Panc1 (cell line): ENCODE results near the gene CACNA1C.

Source experiments
- POLR2AphosphoS5 ChIP-seq: IDR thresholded peaks from 2 replicates; pipeline ENCODE4 v1.6.1; 2012; ENCODE audit warnings: mild to moderate bottlenecking, low read depth, low read length, moderate library complexity
- SIN3A ChIP-seq: IDR thresholded peaks from 2 replicates; pipeline ENCODE4 v1.6.1; 2012; ENCODE audit warnings: low read depth, mild to moderate bottlenecking, low read length, moderate library complexity, borderline replicate concordance; ENCODE audit not compliant: insufficient read depth
- TCF7L2 ChIP-seq: IDR thresholded peaks from 2 replicates; pipeline ENCODE4 v1.6.1; 2011; ENCODE audit warnings: mild to moderate bottlenecking, low read depth, low read length, inconsistent platforms
- TF ChIP-seq, protein P1 (sequence below): fragments of 450-650 bp; IDR thresholded peaks from 2 replicates; pipeline ENCODE4 v1.5.1; 2017; ENCODE audit warnings: mild to moderate bottlenecking
- TF ChIP-seq, protein P2 (sequence below), 2 experiments: IDR thresholded peaks; 2 replicates each; pipeline ENCODE4 v1.6.1; 2011 to 2012; ENCODE audit warnings: low read depth in 2 of 2, control low read depth in 1 of 2, low read length in 1 of 2, mild to moderate bottlenecking in 1 of 2, moderate library complexity in 1 of 2; ENCODE audit not compliant: insufficient read depth in 1 of 2

DNA sequence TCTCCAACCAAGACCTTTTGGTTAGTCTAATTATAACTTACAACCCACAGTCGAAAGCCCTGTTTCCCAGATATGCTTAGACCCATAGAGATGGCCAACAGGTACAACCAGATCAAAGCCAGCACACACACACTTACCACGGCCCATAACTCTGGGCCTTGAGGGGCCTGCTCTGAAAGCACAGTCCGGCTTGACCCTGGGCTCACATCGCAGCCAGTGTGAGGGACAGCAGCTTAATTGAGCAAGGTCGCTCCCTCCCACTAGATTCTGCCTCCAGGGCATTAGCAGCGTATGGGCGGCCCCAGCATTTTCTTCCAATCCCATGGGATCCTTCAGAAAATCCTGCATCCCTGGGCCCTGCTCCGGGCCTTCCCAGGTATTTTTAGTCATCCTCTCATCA lies 584.6 kb downstream of the CACNA1C start:
- TF ChIP-seq POLR2AphosphoS5 (no peak), SIN3A (no peak), TCF7L2 (no peak)
- TF ChIP-seq, protein P1, sequence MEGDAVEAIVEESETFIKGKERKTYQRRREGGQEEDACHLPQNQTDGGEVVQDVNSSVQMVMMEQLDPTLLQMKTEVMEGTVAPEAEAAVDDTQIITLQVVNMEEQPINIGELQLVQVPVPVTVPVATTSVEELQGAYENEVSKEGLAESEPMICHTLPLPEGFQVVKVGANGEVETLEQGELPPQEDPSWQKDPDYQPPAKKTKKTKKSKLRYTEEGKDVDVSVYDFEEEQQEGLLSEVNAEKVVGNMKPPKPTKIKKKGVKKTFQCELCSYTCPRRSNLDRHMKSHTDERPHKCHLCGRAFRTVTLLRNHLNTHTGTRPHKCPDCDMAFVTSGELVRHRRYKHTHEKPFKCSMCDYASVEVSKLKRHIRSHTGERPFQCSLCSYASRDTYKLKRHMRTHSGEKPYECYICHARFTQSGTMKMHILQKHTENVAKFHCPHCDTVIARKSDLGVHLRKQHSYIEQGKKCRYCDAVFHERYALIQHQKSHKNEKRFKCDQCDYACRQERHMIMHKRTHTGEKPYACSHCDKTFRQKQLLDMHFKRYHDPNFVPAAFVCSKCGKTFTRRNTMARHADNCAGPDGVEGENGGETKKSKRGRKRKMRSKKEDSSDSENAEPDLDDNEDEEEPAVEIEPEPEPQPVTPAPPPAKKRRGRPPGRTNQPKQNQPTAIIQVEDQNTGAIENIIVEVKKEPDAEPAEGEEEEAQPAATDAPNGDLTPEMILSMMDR: no peak
- TF ChIP-seq, protein P2, sequence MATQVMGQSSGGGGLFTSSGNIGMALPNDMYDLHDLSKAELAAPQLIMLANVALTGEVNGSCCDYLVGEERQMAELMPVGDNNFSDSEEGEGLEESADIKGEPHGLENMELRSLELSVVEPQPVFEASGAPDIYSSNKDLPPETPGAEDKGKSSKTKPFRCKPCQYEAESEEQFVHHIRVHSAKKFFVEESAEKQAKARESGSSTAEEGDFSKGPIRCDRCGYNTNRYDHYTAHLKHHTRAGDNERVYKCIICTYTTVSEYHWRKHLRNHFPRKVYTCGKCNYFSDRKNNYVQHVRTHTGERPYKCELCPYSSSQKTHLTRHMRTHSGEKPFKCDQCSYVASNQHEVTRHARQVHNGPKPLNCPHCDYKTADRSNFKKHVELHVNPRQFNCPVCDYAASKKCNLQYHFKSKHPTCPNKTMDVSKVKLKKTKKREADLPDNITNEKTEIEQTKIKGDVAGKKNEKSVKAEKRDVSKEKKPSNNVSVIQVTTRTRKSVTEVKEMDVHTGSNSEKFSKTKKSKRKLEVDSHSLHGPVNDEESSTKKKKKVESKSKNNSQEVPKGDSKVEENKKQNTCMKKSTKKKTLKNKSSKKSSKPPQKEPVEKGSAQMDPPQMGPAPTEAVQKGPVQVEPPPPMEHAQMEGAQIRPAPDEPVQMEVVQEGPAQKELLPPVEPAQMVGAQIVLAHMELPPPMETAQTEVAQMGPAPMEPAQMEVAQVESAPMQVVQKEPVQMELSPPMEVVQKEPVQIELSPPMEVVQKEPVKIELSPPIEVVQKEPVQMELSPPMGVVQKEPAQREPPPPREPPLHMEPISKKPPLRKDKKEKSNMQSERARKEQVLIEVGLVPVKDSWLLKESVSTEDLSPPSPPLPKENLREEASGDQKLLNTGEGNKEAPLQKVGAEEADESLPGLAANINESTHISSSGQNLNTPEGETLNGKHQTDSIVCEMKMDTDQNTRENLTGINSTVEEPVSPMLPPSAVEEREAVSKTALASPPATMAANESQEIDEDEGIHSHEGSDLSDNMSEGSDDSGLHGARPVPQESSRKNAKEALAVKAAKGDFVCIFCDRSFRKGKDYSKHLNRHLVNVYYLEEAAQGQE (IDR thresholded peaks at IDR 0.05; ENCODE audit: insufficient read depth in 1 of 2, low read depth in 2 of 2, low read length in 1 of 2): no peak
